ENCODE results near the gene PFN2.

PFN2 gene

GRCh38 chr3:149920119-149920518 lies 50.6 kb downstream of the PFN2 start:
- Mint-ChIP-seq H3K27me3 (ENCODE audit: low read depth) (no peaks in the 10 kb centered on the region), H3K9me3 (no peaks in the 10 kb centered on the region), H3K36me3 (ENCODE audit: low read depth) (peaks cover 25% of the 10 kb centered on the region), H3K4me1 (ENCODE audit: low read depth) (no peaks in the 10 kb centered on the region), H3K27ac (no peak overlapping the region), H3K4me3 (no peak overlapping the region)
- DNase-seq (ENCODE audit: low spot score), result no peak

DNA sequence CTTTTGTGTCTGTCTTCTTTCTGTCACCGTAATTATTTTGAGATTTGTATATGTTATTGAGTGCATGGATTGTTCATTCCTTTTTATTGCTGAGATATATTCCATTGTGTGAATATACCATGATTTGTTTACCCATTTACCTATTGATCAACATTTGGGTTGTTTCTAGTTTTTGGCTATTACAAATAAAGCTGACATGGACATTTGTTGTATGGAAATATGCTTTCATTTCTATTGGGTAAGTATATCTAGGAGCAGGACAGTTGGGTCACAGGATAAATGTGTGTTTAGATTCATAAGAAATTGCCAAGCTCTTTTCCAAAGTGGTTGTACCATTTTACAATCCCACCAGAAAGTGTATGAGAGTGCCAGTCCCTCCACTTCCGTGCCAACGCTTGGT lies 51.2 kb downstream of the PFN2 start:
- no peaks in the 10 kb centered on the region for H3K27me3 Mint-ChIP-seq (ENCODE audit: low read depth)
- H3K27ac Mint-ChIP-seq, result no peak overlapping the region
- peaks cover 25% of the 10 kb centered on the region for H3K36me3 Mint-ChIP-seq (ENCODE audit: low read depth)
- no peaks in the 10 kb centered on the region for H3K4me1 Mint-ChIP-seq (ENCODE audit: low read depth)
- no peaks in the 10 kb centered on the region for H3K9me3 Mint-ChIP-seq
- no peak overlapping the region for H3K4me3 Mint-ChIP-seq
- DNase-seq (ENCODE audit: low spot score), result no peak

DNA sequence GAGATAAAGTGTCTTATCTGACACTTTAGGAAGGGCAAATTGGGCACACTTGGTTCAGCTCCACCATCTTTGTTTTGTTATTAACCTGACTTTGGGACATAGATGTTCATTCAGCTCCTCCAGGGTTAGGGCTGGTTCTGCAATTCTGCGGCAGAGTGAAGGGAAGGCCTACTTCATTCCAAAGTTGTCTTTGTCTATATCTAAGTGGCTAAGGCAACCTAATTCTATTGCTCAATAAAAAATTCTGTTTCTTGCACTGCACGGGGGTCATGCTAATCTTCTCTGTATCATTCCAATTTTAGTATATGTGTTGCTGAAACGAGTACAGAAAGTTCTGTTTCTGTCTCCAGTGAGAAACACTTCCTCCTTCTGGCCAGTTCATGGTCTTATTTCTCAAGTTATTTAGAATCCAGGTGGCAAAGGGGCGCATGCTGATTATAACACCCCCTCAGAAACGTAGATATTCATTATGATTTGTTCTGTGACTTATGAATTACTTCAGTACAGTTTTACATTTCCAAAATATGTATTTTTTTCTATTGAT lies 53.5 kb downstream of the PFN2 start:
- Mint-ChIP-seq H3K36me3 (ENCODE audit: low read depth) (peaks cover 28% of the 10 kb centered on the region), H3K27ac (no peak overlapping the region), H3K9me3 (no peaks in the 10 kb centered on the region), H3K4me3 (no peak overlapping the region), H3K4me1 (ENCODE audit: low read depth) (no peaks in the 10 kb centered on the region), H3K27me3 (ENCODE audit: low read depth) (no peaks in the 10 kb centered on the region)
- DNase-seq (ENCODE audit: low spot score), result no peak
